Kidney (tissue), 22 donors: ENCODE data around the gene JPH4. TPM values are rescaled to one million over a fixed set of nuclear protein-coding genes. Genes with fewer than 3 reads are reported as not detected.
A peak's percentile ranks its signal among the peaks of the same experiment; 100 is the strongest.

Experiments used
- DNase-seq, 5 donors: peaks; one replicate each; pipeline ENCODE4 v3.0.0-alpha.2; 2013 to 2020
- FAIRE-seq: peaks from 2 replicates; lab custom pipeline; 2012; peaks lifted over from hg19 to GRCh38; lab: Jason Lieb, UNC
- H3K27ac ChIP-seq, 2 donors: one replicate each; pipeline ENCODE4 v1.7.0; 2013; ENCODE audit warnings: low read depth in 2 of 2, low read length in 2 of 2, inconsistent platforms in 1 of 2
- H3K27me3 ChIP-seq: one replicate; pipeline ENCODE4 v1.7.1; 2013; ENCODE audit warnings: low read length, inconsistent platforms; ENCODE audit not compliant: control insufficient read depth, insufficient read depth
- H3K36me3 ChIP-seq, 3 donors: one replicate each; pipeline versions ENCODE4 v1.7.0 to v1.7.1; 2013; ENCODE audit warnings: low read length in 3 of 3, control low read depth in 1 of 3, inconsistent platforms in 1 of 3; ENCODE audit not compliant: insufficient read depth in 3 of 3, control insufficient read depth in 2 of 3
- H3K4me1 ChIP-seq, 3 donors: one replicate each; pipeline versions ENCODE4 v1.7.0 to v1.7.1; 2013; ENCODE audit warnings: low read length in 3 of 3, inconsistent platforms in 1 of 3, low read depth in 1 of 3; ENCODE audit not compliant: control insufficient read depth in 2 of 3, insufficient read depth in 2 of 3
- H3K4me3 ChIP-seq, 3 donors: one replicate each; pipeline versions ENCODE4 v1.7.0 to v1.8.1; 2013; ENCODE audit warnings: low read length in 3 of 3, control low read depth in 1 of 3, inconsistent platforms in 1 of 3
- H3K9ac ChIP-seq, 3 donors: one replicate each; pipeline versions ENCODE4 v1.7.0 to v1.7.1; 2013; ENCODE audit warnings: low read length in 3 of 3, control low read depth in 1 of 3, inconsistent platforms in 1 of 3
- H3K9me3 ChIP-seq, 3 donors: one replicate each; pipeline versions ENCODE4 v1.7.0 to v1.7.1; 2013; ENCODE audit warnings: low read length in 3 of 3, control low read depth in 1 of 3, inconsistent platforms in 1 of 3; ENCODE audit not compliant: control insufficient read depth in 2 of 3, insufficient read depth in 1 of 3
- intact Hi-C: fragments of 100-400 bp; cut with DNase I; formaldehyde crosslinking; loops from one replicate; pipeline ENCODE4 v1.11.1; 2022
- long read RNA-seq, 10 donors: library from polyadenylated mRNA in 1 of 10; unstranded in 1 of 10; transcript quantifications; one replicate each; pipeline ENCODE4 v2.0.0 and lab custom pipeline, GENCODE V29; 2021 to 2026
- polyA plus RNA-seq: library from polyadenylated mRNA; stranded (reverse); fragments of 350-450 nt; fragmentation: Illumina TruSeq; extraction: RNeasy Lipid Tissue Mini Kit (QIAGEN cat#74804); gene quantifications from one replicate; pipeline ENCODE4 v1.2.3, GENCODE V29; 2014; ENCODE audit warnings: low read depth, low replicate concordance; ENCODE audit not compliant: insufficient read depth
- total RNA-seq: library from RNA; stranded (reverse); fragmentation: NEBNext Ultra II Directional; extraction: Animal tissue kit (Norgen Biotek cat#: 25700); gene quantifications from one replicate; pipeline ENCODE4 v1.2.1, GENCODE V29; 2021
- TF ChIP-seq, protein P1 (sequence below): IDR thresholded peaks from 3 replicates; pipeline ENCODE4 v1.5.1; 2012; ENCODE audit warnings: mild to moderate bottlenecking, moderate library complexity, borderline replicate concordance; ENCODE audit not compliant: insufficient read depth; ENCODE audit errors: extremely low read depth
- donor health status: control.
- donor health status: control.
- donor health status: control.
- donor health status: control.
- donor health status: control.
- donor health status: DM: yes; HTN: yes; CAD: no.
- donor health status: Normal renal cell carcinoma (clear cell type).

The JPH4 gene
- total RNA-seq (7.0 TPM), polyA plus RNA-seq (3.6 TPM)
- long read RNA-seq, donor 1, full-length matches to known transcripts, result 2 of 2 reads
- long read RNA-seq, donor 1, partial matches to known transcripts, result 0 of 2 reads
- long read RNA-seq, donor 1, other reads (novel, unspliced or antisense), result 0 of 2 reads
- long read RNA-seq, donor 2, full-length matches to known transcripts, result 2 of 2 reads
- long read RNA-seq, donor 2, partial matches to known transcripts, result 0 of 2 reads
- long read RNA-seq, donor 2, other reads (novel, unspliced or antisense), result 0 of 2 reads
- long read RNA-seq, donor 3, full-length matches to known transcripts, result 1 of 1 reads
- long read RNA-seq, donor 3, partial matches to known transcripts, result 0 of 1 reads
- long read RNA-seq, donor 3, other reads (novel, unspliced or antisense), result 0 of 1 reads
- long read RNA-seq, donor 4, full-length matches to known transcripts, result 3 of 3 reads
- long read RNA-seq, donor 4, partial matches to known transcripts, result 0 of 3 reads
- long read RNA-seq, donor 4, other reads (novel, unspliced or antisense), result 0 of 3 reads
- long read RNA-seq, donor 5, result 0 reads
- long read RNA-seq, donor 6, result 0 reads
- long read RNA-seq, donor 7, partial matches to known transcripts, result 1 of 2 reads
- long read RNA-seq, donor 7, other reads (novel, unspliced or antisense), result 1 of 2 reads
- long read RNA-seq, donor 8, result 0 reads
- long read RNA-seq, donor 9, full-length matches to known transcripts, result 3 of 3 reads
- long read RNA-seq, donor 9, partial matches to known transcripts, result 0 of 3 reads
- long read RNA-seq, donor 9, other reads (novel, unspliced or antisense), result 0 of 3 reads
- long read RNA-seq, donor 10, full-length matches to known transcripts, result 2 of 2 reads
- long read RNA-seq, donor 10, partial matches to known transcripts, result 0 of 2 reads
- long read RNA-seq, donor 10, other reads (novel, unspliced or antisense), result 0 of 2 reads

DNA sequence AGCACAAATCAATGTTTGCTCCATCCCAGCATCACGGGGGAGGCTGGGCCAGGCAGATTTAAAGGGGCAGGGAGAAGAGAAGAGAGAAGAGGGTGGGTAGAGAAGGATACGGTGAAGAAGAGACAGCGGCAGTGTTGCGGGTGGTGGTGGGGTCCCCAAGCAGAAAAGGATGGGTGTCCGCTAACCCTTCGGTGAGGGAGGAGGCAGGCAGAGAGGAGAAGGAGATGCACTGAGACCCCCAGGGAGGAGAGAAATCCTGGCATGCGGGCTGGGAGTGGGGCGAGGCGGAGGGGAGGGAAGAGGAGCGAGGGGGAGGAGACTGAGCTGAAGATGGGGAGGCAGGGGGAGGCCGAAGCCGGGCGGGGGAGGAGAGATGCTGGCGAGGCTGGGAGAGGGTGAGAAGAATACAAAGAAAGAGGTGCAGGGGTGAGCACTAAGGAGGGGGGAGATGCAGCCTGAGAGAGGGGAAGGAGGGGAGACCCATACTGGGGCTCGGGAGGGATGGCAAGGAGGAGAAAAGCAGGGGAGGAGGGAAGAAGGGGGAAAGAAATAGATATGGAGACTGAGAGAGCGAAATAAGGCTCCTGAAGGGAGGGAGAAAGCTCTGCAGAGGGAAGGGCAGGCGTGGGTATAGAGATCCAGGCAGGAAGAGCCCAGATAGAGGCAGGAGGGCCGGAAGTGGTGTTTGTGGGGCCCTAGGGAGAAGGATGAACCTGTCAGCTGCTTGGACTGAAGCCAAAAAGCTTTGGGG, at the start of gene JPH4:
Gene JPH4 (minus strand): TSS at position 231 of the 751 bp plus-strand sequence. CDS start 1,337 bp downstream, outside the sequence.
- DNase-seq (peak in 4 of 5 donors; percentile 77 to 88 (median 82)), FAIRE-seq (no peak)

DNA sequence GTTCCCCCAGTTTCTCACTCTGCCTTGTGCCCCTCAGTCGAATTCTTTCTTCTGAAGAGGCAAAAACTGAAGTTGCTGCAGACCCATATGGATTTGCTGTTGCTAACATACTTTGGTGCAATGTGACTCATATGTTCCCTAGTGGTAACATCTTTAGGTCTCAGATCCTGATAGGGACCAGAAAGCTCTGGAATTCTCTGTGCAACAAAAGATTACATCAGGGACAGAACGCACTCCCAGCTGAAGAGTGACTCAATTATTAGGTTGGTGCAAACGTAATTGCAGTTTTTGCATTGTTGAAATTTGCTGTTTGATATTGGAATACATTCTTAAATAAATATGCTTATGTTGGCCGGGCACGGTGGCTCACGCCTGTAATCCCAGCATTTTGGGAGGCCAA, 49.4 kb upstream of the JPH4 start:
- no peak for DNase-seq
- intact Hi-C loops, result no loop called here
- Histone ChIP-seq H3K36me3 (no peaks in the 10 kb centered on the region), H3K4me3 (no peak overlapping the region), H3K27ac (no peak overlapping the region), H3K27me3 (no peaks in the 10 kb centered on the region), H3K9me3 (peaks cover 0 to 7% (median 0%) of the 10 kb centered on the region in 3 donors), H3K4me1 (peaks cover 0 to 9% (median 0%) of the 10 kb centered on the region in 3 donors), H3K9ac (no peak overlapping the region)
- no peak for FAIRE-seq
- TF ChIP-seq, protein P1, sequence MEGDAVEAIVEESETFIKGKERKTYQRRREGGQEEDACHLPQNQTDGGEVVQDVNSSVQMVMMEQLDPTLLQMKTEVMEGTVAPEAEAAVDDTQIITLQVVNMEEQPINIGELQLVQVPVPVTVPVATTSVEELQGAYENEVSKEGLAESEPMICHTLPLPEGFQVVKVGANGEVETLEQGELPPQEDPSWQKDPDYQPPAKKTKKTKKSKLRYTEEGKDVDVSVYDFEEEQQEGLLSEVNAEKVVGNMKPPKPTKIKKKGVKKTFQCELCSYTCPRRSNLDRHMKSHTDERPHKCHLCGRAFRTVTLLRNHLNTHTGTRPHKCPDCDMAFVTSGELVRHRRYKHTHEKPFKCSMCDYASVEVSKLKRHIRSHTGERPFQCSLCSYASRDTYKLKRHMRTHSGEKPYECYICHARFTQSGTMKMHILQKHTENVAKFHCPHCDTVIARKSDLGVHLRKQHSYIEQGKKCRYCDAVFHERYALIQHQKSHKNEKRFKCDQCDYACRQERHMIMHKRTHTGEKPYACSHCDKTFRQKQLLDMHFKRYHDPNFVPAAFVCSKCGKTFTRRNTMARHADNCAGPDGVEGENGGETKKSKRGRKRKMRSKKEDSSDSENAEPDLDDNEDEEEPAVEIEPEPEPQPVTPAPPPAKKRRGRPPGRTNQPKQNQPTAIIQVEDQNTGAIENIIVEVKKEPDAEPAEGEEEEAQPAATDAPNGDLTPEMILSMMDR, result no peak

More for the DNA sequence above, at the start of gene JPH4:
- TF ChIP-seq, protein P1, result no peak
- intact Hi-C loops, result no loop called here
- no peak within 1 kb of the TSS for H3K9ac ChIP-seq
- H3K36me3 ChIP-seq, result no peaks in the 10 kb centered on the region
- H3K9me3 ChIP-seq, result no peaks in the 10 kb centered on the region
- no peak within 1 kb of the TSS for H3K27ac ChIP-seq
- peaks cover 0 to 2% (median 0%) of the 10 kb centered on the region in 3 donors for H3K4me1 ChIP-seq
- H3K27me3 ChIP-seq, result peaks cover 9% of the 10 kb centered on the region
- H3K4me3 ChIP-seq, result peak within 1 kb of the TSS in 1 of 3 donors; percentile 39

DNA sequence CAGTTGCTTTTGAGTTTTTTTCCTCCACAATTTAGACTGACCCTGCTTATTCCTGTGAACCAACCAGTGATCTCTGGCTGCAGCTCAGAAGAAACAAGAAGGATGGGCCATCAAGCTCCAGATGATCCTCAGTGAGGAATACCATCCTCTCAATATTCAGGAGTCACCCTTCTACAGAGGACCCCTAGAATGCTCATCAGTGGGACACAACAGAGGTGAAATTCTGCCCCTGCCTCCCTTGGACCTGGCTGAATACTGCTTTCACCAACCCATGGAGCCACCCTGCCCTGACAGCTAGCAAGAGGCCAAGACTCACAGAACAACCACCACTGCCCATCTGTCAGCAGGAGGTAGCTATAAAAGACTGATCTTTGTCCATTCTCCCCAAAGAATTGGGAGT, 48.4 kb upstream of the JPH4 start:
- peaks cover 0 to 5% (median 0%) of the 10 kb centered on the region in 3 donors for H3K4me1 ChIP-seq
- no peaks in the 10 kb centered on the region for H3K36me3 ChIP-seq
- H3K9ac ChIP-seq, result no peak overlapping the region
- H3K9me3 ChIP-seq, result peaks cover 0 to 7% (median 0%) of the 10 kb centered on the region in 3 donors
- H3K27ac ChIP-seq, result no peak overlapping the region
- TF ChIP-seq, protein P1, result no peak
- H3K27me3 ChIP-seq, result no peaks in the 10 kb centered on the region
- no peak for DNase-seq
- intact Hi-C loops, result no loop called here
- H3K4me3 ChIP-seq, result no peak overlapping the region
- FAIRE-seq, result no peak
